ENCODE measurements around the gene JAZF1.

Gene JAZF1

DNA sequence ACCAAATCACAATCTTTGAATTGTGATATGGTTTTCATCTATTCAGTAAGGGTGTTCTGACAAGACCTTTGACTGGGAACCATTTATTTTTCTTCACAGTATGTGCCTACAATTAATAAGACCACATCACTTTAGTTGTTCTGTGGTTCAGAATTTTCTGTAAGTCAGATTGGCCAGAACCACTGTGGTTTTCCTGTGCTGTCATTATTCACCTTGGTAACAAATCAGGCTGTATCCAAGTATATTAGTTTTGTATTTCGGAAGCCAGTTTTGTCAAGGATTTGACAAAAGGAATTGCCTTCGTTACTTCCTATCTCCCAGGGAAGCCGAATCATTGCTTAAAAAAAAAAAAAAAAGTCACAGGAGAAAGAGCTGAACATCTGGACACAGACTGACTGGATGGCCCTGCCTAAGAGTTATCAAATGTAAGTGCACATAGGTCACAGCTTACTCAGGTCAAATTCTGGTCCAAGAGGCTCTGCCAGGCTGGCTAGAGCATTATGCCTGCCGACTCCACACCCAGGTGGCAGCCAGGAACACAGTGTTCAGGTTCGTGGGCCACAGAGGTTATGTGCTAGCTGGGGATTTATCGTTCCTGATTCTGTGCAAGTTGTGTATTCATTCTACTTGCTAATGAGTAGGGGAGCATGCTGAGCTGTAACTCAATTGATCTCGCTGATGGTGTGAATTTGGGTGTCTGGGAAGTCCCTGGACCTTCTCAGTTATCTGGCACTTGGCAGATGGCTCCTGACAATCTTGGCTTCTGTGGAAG is 175.3 kb downstream of the JAZF1 start:
- no peak for DNase-seq

DNA sequence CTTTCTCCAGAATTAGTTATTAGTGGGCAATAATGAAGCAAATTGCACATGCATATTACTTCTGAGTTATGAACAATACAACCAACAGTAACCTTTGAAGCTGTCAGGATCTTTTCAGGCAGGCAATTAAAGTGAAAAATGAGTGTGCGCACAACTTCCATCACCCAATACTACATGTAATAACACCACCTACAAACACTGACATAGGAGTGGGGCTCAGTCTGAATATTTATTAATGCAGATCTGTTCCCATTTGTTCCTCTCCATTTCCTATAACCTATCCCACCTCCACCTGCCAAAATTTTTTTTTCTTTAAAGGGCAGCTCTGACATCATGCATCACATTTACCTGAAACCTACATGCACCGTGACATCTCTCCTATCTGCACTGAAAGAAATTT is 177.2 kb downstream of the JAZF1 start:
- no peak for DNase-seq

DNA sequence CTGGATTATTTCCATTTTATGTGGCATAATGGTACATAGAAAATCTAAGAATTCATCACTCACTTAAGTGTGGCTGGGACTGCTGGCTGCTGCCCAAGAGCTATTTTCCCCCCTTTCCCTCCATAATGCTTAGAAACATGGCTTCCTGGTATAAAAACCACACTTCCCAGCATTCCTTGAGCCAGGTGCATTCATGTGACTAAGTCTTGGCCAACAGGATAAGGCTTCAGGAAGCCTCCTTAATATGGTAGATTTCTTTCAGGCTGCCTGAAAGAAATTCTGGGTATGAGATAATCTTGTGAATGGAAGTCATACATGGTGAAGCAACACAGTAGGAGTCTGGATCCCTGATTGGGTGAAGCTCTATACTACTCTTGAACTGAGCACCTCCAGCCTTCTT is 178.0 kb downstream of the JAZF1 start:
- DNase-seq, result peak in 2 of 4 experiments; percentile 10 to 22

DNA sequence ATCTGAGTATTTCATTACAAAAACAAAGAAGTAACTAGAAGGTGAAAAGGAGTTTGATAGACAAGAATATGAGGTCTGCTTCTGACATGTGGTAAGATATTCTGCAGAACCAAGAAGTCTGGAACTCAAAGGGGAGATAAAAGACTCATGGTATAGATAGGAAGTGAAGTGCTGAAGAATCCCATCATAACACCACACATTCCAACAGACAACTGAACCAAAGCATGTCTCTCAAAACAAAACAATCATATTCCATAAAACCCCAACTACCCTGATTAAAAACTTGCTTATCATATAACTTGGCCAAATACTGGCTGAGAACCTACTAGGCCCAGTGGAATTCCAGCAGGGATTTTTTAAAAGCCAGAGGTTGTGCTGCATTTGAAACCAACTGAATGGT is 178.7 kb downstream of the JAZF1 start:
- no peak for DNase-seq

DNA sequence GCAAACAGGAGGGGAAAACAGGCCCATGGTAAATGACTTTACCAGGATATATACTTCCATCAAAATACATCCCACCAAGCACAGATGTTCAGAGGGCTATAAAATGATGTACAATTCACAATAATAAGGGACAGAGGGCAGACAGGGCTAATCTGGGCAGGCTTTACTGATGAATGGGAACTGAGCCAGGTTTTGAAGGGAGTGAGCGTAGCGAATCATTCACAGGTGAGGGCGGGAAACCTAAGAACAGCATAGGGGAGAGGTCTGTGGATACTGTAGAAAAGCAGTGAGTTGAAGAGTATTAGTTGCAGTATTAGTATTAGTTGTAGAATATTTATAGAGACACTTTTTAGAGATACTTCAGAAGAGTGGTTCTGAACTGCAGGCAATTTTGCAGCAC is 180.8 kb downstream of the JAZF1 start:
- no peak for DNase-seq

DNA sequence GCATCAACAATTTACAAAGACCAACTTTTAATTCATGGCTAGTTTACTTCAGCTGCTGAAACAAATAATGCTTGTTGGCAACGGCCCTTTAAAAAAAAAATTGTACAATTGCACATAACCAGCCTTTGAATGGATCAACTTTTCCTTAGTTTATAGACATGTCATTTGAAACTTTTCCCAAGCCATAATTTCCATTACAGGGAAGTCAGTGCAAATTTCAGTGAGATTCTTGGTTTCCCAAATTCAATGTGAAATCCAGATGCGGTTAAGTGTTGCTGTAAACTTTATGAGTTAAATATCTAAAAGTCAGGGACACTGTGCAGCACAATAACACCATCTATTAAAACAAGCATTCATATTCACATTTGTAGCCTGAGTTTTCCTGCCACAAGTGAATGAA is 182.2 kb downstream of the JAZF1 start:
- DNase-seq, result no peak

DNA sequence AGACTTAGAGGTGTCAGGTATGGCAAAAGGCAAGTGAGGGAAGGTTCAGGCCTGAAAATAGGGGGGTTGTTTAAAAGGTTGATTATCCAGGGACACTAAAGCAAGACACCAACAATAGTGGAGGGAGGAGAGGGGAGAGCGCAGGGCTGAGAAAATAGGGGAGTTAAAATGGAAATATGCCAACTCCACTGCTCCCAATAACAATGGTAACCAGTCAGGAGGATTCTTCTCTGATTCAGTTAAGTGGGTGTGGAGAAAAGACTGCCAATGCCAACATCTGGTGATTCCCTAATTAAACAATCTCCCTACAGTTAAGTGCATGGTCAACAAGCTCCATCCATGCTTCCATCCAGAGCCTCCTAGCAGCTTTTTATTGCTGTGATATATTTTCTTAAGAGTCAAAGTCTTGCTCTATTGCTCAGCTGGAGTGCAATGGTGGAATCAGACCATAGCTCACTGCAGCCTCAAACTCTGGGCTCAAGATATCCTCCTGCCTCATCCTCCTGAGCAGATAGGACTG is 183.3 kb downstream of the JAZF1 start:
- DNase-seq, result no peak

DNA sequence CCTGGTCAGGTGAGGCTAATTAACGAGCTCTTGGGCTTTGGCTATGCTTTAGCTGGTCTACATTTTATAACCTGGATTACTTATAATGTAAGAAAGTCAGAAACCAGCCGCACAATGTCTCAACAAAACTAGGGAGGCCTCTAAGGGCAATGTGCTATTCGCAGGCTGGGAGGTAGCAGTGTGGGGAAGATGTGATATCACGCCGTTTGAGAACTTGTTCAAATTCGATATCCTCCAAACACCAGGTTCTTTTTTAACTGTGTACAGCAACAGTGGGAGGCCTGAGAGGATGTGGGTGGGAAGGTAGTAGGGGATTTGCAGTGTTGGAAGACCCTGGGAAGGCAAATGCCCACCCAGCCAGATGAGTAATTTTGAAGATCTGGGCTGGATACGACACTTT is 184.5 kb downstream of the JAZF1 start:
- DNase-seq, result no peak

DNA sequence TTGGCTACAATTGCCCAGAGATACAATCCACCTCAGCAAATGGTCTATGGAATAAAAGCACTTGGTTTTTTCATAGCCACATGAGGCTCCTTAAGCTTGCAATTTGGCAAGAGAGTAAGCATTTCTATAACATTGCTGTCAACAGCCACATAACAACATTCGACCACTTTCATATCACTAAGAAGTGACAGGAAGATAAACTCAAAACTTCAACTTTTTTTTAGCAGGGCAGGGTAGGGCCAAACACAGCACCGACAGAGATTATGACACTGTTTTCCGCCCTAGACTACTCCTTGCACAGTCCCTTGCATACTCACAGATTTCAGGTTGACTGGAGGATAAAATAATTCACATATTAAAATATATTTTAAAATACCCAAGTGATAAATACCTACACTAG is 185.4 kb downstream of the JAZF1 start:
- no peak for DNase-seq

DNA sequence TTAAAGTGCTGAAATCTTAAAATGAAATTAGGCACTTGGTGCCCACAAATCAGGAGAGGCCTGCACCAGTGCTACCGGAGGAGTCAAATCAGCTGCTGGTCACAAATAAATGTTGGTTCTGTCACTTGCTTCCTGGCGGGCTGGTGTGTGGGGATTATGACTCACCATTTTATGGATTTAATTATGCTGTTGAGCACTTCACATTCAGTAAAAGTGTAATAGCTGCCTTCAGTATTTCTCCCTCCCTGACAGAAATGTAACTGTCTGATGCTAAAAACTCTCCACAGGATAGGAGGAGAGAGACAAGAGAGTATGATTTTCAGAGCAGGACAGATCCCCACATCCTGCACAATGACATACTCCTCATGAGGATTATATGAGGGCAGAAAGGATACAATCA is 186.0 kb downstream of the JAZF1 start:
- DNase-seq, result peak in 1 of 4 experiments; percentile 2

DNA sequence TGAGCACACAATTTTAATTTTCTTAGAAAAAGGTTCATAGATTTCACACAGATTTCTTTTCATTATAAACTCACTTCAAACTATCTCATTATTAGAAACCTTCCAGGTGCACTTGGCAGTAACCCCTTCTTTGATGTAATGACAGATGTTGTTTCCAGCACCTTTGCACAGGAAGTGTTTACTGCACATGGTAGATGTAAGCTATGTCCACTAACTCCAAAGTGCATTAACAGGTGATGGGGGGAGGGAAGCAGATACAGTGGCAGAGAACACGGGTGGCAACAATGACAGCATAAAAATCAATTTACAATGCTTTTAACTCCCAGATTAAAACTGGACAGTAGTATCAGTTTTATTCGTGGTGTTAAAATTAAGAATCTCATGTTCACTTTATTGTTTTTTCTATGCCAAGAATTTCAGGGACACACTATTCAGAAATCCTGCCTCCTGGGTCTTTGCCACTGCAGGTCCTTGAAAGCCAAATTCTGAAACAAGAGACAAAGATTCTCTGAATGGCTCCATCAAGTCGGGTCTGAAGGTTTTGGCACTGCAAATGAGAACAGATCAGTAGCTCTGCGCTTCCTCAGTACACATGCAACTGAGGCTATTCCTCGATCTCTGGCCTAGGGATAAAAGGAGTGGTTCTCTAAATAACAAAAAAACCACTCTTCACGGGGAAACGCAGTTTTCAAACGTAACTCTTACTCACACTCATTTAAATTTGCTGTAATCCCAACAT is 187.7 kb downstream of the JAZF1 start:
- no peak for DNase-seq

DNA sequence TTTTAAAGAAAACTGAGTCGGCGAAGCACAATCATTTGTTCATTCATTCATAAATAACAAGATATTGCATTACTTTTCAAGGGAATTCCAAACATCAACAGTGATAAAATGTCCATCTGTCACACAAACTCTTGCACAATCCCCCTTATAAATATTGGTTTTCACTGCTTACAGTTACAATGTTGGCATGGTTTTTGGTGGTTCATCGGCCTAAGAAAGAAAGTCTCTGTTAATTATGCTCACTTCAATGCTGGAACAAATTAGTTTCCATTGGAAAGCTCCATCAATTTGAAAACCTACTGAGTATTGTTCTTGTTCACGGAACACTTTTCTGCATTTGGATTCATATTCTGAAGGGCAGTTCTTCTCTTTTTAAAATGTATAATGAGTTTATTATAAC is 188.5 kb downstream of the JAZF1 start:
- no peak for DNase-seq

DNA sequence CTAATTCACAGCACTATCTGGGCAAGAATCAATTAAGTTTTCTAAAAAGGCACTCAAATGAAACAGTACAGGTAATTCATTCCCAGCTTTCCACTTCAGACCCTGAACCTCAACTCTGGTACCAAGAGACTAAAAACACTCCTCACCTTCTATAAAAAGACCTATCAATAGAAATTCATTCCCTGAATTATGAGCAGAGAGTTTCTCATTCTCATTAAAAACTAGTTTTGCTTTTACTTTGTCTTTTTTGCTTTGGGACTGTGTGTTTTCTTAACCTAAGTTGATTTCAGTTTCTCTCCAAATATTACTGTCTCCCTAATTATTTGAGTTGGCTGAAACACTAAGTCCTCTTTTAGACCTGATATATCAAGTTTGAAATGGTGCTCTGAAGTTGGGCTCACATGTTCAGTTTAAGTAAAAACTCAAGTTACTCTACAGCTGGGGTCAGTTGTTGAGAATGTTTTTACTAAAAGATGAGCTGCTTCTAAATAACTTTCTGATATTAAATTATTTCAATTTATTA is 189.5 kb downstream of the JAZF1 start:
- no peak for DNase-seq

DNA sequence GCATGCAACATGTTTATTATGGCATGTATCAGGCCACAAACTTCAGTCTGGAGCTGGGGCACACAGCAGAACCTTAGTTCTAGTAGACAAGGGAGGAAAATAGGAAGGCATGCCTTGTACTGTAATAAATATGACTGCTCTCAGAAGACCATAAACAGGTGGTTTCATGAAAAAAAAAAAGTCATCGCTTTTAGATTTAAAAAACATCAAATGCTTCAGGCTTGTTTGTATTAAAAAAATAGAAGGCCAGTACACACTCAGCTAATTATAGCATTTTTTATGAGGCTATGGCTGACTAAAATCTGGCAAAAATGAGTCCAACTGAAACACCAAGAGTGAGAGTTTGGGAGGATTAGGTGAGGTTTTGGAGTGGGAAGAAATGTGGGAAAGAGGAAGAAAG is 204.1 kb downstream of the JAZF1 start:
- no peak for DNase-seq

DNA sequence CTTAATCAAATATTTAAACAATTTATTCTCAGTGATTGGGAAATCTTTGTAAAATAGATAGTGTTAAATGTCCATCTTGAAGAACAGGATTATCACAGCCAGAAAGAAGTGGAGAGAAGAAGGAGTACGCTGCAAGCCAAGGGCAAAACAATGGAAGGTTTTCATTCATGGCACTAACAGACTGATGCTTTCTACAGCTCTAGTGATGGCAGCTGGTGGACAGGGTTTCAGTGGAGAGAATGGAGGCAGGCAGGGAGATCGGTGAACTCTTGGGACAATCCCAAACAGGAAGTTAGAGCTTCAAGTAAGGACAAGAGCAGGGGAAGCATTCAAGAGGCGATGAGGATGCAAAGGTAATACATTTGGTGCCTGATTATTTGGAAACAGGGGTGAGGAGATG is 207.0 kb downstream of the JAZF1 start:
- DNase-seq, result no peak

DNA sequence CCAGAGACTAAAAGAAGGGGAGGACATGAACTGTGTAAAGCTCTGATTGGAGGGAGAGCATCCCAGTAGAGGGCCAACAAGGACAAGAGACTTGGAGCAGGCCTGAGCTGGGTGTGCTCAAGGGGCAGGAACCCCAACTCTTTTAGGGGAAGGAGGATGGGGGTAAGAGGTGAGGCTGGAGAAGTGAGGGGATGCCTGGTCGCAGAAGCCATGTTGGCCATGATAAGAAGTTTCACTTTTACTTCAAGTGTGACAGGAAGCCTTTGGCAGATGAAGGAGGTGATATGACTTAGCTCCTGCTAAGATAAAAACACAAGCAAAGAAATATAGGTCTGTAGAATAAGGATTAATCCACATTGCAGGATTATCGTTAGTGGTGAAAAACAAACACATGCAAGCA is 208.3 kb downstream of the JAZF1 start:
- DNase-seq, result no peak

DNA sequence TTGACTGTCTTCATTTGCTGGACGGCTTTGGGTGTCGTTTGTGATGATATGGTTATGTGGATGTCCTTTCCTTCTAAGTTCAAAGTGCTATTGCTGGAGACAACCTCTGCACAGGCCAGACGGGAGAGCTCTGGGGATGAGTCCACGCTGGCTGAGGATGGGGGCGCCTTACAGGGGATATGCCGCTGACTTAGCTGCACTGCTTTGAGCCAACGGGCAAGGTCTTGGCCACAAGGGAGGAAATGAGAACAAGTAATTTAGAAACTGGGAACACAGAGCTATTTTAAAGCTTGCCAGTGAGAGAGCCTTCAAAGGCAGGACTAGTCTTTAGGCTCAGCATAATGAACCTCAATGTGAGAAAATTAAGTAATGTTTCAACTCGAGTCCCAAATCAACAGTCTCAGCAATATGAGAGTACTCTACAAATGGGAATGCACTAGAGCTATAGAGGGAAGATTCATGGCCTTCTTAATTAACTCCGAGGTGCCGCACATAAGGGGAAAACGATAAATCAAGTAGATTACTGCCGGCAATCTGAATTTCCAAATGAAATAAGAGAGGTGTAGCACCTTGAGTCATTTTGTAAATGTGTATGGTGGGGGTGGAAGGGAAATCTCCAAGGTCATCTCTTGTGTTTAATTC is 209.3 kb downstream of the JAZF1 start:
- no peak for DNase-seq

DNA sequence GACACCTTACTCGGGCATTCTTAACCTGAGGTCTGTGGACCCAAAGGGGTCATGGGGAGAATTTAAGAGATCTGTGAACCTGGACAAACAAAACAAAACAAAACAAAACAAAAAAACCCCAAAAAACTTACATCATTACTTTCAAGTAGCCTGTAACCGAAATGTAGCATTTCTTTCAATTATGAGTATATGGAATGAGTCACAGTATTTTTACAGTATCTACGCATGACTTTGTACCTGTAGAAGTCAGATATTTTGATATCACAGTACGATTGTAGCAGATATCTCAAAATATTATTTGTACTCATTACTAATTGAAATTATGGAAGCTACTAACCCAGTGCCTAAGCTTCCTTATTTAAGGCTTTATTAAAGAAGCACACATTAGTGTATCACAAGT is 210.2 kb downstream of the JAZF1 start:
- DNase-seq, result no peak

DNA sequence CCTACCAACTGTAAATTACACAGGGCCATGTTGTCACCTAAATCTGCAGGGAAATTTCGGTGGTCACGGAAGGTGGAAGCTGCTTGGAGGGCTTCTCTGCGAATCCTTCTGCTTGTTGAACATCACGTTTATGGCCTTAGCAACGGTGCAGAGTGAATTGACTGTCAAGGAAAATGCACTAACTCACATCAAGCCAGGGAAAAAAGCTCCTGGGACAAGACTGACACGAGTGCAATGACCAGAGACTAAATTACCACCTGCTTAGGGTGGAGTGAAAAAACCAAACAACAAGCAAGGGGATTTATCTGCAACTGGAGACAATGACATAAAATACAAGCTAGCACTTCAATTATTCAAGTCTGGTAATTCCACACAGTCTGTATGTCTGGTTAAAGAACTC is 211.2 kb downstream of the JAZF1 start:
- no peak for DNase-seq

DNA sequence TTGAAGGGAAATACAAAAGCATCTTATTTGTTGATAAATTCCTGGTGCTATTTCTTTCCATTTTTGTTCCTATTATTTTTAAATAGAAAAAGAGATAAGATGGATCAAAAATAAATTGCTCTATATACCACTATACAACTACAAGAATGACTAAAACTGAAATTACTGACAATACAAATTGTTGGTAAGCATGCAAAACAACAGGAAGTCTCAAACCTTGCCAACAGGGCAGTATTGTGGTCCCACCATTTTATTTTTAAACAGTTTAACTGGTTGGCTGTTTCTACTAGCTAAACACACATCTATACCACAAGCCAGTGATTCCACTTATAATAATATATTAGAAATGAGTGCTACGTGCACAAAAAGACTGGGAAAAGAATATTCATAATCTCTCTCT is 213.0 kb downstream of the JAZF1 start:
- DNase-seq, result no peak

DNA sequence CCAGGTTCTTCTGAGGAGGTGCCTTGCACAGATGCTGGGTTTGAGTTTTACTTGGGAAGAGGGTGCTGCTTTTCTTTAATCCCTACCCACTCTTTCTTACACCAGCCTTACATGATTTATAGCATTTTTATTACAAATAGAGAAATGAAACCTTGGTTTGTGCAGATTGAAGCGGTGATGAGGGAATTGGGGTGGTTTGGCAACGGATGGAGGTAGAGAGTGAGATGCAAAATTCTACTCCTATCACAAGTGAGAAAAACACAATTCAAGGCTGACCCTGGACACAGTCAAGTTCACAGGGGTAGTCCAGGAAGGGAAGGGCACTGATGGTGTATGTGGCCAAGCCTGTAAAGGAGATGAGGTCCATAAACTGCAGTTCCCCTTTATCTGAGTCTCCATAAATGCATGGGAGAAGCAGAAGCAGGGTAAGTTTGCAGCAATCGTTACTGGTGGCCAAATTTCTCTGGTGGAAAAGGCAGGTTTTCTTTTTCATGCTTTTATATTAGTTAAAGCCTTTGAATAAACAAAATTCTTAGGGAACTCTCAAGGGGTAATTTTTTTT is 214.3 kb downstream of the JAZF1 start:
- DNase-seq, result peak in 3 of 4 experiments; percentile 16 to 45 (median 38)

DNA sequence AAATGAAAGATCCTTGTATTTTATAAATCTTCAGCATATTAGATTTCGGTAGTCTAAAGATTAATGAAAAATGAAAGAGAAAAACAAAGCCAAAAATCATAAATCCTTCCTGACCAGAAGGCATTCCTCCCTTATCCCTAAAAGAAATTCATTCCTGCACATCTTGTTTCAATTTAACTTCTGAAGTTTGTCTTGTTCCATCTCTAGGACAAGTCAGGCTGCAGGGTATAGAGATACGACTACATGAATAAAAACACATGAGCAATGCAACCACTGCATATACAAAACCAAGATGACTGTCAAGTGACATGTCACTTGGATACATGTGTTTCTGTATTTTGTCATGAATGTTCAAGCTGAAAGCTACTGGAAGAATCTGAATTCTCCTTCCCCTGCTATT is 214.9 kb downstream of the JAZF1 start:
- DNase-seq, result no peak

DNA sequence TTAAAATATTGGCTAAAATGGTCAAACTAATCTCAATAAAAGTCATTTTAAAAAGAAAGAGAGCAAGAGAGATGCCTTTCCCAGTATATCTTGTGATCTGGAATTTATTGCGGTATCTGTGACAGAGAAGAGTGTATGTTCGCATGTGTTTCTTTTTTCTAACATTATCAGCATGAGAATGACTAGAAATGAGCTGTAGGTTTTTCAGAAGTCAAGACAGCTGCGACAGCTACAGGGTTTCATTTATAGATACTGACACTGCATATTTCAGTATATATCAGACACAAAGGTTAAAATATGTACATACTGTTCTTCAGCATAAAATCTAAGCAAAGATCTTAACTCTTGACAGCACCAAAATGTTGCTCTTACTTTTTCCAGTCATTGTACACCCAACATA is 215.8 kb downstream of the JAZF1 start:
- DNase-seq, result no peak

All from suppressor macrophage (primary cell).